ENCODE data around the gene EVI5L. TPM values are rescaled to one million over a fixed set of nuclear protein-coding genes. Genes with fewer than 3 reads are reported as not detected.

Gene EVI5L
- total and polyA plus RNA-seq, 2 of the 13 experiments (the other 11 are each of a cell fraction or from before 2014, with no cell fraction given): 1.7 to 2.4 TPM

- no peak overlapping the region for H3K4me3 ChIP-seq (replicated peaks in 1 of 3; ENCODE audit: insufficient read depth in 1 of 3, low read depth in 2 of 3, low read length in 3 of 3)
- WGBS (ENCODE audit: low lambda C conversion rate): 96% methylated on average over 10 of the region's 10 CpGs
- H3K27ac ChIP-seq (ENCODE audit: extremely low read length, insufficient read depth, low read length): no peak overlapping the region
- no peak overlapping the region for H3K9ac ChIP-seq (ENCODE audit: insufficient read depth, low read depth, low read length)
- H3K79me2 ChIP-seq (ENCODE audit: insufficient read depth, low read length): no peaks in the 10 kb centered on the region
- CTCF ChIA-PET (ENCODE audit: low intra/inter-chr PET ratio, low total read pairs): no interaction called here
- H4K20me1 ChIP-seq (ENCODE audit: insufficient read depth, low read length): peaks cover under 1% of the 10 kb centered on the region; the same call in 1 of the 2 replicates
- H3K4me1 ChIP-seq (ENCODE audit: insufficient read depth, low read length): peaks cover 26% of the 10 kb centered on the region
- H3K36me3 ChIP-seq (replicated peaks in 1 of 2; ENCODE audit: control insufficient read depth in 1 of 2, insufficient read depth in 2 of 2, low read length in 2 of 2): peaks cover 4 to 20% of the 10 kb centered on the region in 2 experiments; a peak in 3 of 5 replicates
- TSS peak; percentile 68 for BruUV-seq (replicated peaks)
- TF ChIP-seq CHCHD3 (CRISPR knock-in tag; IDR thresholded peaks at IDR 0.05) (no peak), ZKSCAN8 (CRISPR knock-in tag; IDR thresholded peaks at IDR 0.05; ENCODE audit: borderline replicate concordance) (no peak), THYN1 (CRISPR knock-in tag; IDR thresholded peaks at IDR 0.05; ENCODE audit: borderline replicate concordance, low read depth) (no peak), KAT8 (CRISPR knock-in tag; IDR thresholded peaks at IDR 0.05) (no peak), SOX6 (IDR thresholded peaks at IDR 0.05) (no peak), SOX6 (CRISPR knock-in tag; IDR thresholded peaks at IDR 0.05) (no peak), POGZ (CRISPR knock-in tag; IDR thresholded peaks at IDR 0.05) (no peak), TBX3 (IDR thresholded peaks at IDR 0.05; ENCODE audit: borderline replicate concordance) (no peak), PAXIP1 (CRISPR knock-in tag; conservative IDR thresholded peaks at IDR 0.05) (no peak), POLR2G (IDR thresholded peaks at IDR 0.05; ENCODE audit: low read depth, low read length) (peak; percentile 13; the same call in 1 of the 2 replicates), POLR2A (IDR thresholded peaks at IDR 0.05; ENCODE audit: insufficient read depth in 1 of 2, low read depth in 2 of 2, low read length in 2 of 2) (0 out of 4 replicates have a peak, but pooled peaks of 1 of the 2 experiments have one; percentile 21), YEATS4 (CRISPR knock-in tag; IDR thresholded peaks at IDR 0.05; ENCODE audit: borderline replicate concordance) (no peak)
- no peak for ATAC-seq
- H3K4me2 ChIP-seq (ENCODE audit: low read depth, low read length): no peak overlapping the region
- POLR2A ChIA-PET: interaction anchor here (1.9 kb wide), 1 partner anchor 10 kb away, joined by 6 read pairs; the partner anchor contains the start of gene MAP2K7
- no peak overlapping the region for H2AFZ ChIP-seq (ENCODE audit: low read length)
- DNase-seq (ENCODE audit: low spot score): no peak
- FAIRE-seq: no peak
- no peaks in the 10 kb centered on the region for H3K9me3 ChIP-seq (ENCODE audit: low read length)
- intact Hi-C loops (cut with micrococcal nuclease; ENCODE audit: unreplicated experiment): no loop called here
- H3K27me3 ChIP-seq (ENCODE audit: control insufficient read depth in 1 of 2, insufficient read depth in 2 of 2, low read length in 2 of 2): no peaks in the 10 kb centered on the region
- in situ Hi-C loops (cut with HindIII; ENCODE audit: extremely low pct_ligation_motif_present, low pct_unique_long_range_greater_than_20kb): no loop called here
These were observed 83.6 kb downstream of the EVI5L start for GRCh38 chr19:7913652-7914051.
